Measurements from ENCODE around the gene STRA6.

GRCh38 chr15:74209997-74210671 lies 7.5 kb upstream of the STRA6 start:
- TF ChIP-seq ZNF274 (IDR thresholded peaks at IDR 0.05; ENCODE audit: low read depth, low read length) (no peak), SUZ12 (IDR thresholded peaks at IDR 0.05; ENCODE audit: extremely low read depth, insufficient read depth, insufficient read length) (no peak)

Data from NT2/D1 (cell line).